Fibroblast of villous mesenchyme (primary cell): ENCODE measurements around the gene YTHDC1. TPM values are rescaled to one million over a fixed set of nuclear protein-coding genes. Genes with fewer than 3 reads are reported as not detected.
"Not testable (repeated sequence)": the region's sequence is repeated elsewhere in the genome, so short reads cannot be mapped to it uniquely, and the experiment has no call there.

Source experiments
- DNase-seq: peaks from one replicate; pipeline ENCODE4 v3.0.0-alpha.2; 2010; ENCODE audit warnings: low read depth
- H3K4me3 ChIP-seq: 2 replicates; pipeline ENCODE4 v1.5.1; 2011; ENCODE audit warnings: low read depth, mild to moderate bottlenecking, low read length
- CTCF ChIP-seq: IDR thresholded peaks from 2 replicates; pipeline ENCODE4 v1.5.1; 2012; ENCODE audit warnings: low read depth, mild to moderate bottlenecking, low read length; ENCODE audit not compliant: insufficient read depth
- total RNA-seq: library from RNA; depleted of rRNA; stranded (reverse); fragments of >200 nt; gene quantifications from 2 replicates; pipeline ENCODE4 v1.2.3, GENCODE V29; 2012

YTHDC1 gene
- 34.8 and 43.2 TPM in 2 replicates for total RNA-seq

GRCh38 chr4:68349649-68350360 lies at the start of gene YTHDC1:
TSS of gene YTHDC1 (minus strand) at chr4:68350090. CDS start at chr4:68349753, 337 bp downstream.
- peak; percentile 97 for DNase-seq
- peak within 1 kb of the TSS; percentile 88 for H3K4me3 ChIP-seq
- TF ChIP-seq CTCF = no peak

GRCh38 chr4:68399306-68399705 lies 49.4 kb upstream of the YTHDC1 start:
- TF ChIP-seq CTCF = no peak
- DNase-seq = no peak
- H3K4me3 ChIP-seq = no peak overlapping the region

- DNase-seq = no peak
- no peak overlapping the region for H3K4me3 ChIP-seq
- TF ChIP-seq CTCF = no peak
Measured at GRCh38 chr4:68396756-68397155, 46.9 kb upstream of the YTHDC1 start.

- no peak for DNase-seq
- no peak for TF ChIP-seq CTCF
- no peak overlapping the region for H3K4me3 ChIP-seq
Measured at GRCh38 chr4:68391436-68391835, 41.5 kb upstream of the YTHDC1 start.

- no peak for TF ChIP-seq CTCF
- H3K4me3 ChIP-seq = no peak overlapping the region
- no peak for DNase-seq
Measured at GRCh38 chr4:68390205-68390935, 40.5 kb upstream of the YTHDC1 start.

- H3K4me3 ChIP-seq, DNase-seq: not testable (repeated sequence)
Measured at GRCh38 chr4:68389386-68389913, 39.6 kb upstream of the YTHDC1 start.

GRCh38 chr4:68388347-68388865 lies 38.5 kb upstream of the YTHDC1 start:
- no peak for DNase-seq
- TF ChIP-seq CTCF = no peak
- no peak overlapping the region for H3K4me3 ChIP-seq
